Mesothelial cell of epicardium (in vitro differentiated cells): Measurements from ENCODE around the gene UNC5A. TPM values are rescaled to one million over a fixed set of nuclear protein-coding genes. Genes with fewer than 3 reads are reported as not detected.
A peak's percentile ranks its signal among the peaks of the same experiment; 100 is the strongest.

Experiments used
- DNase-seq, 2 experiments: peaks; one replicate each; pipeline ENCODE4 v3.0.0; 2021; ENCODE audit warnings: low spot score in 2 of 2; ENCODE audit not compliant: unreplicated experiment in 2 of 2
- H3K27ac Mint-ChIP-seq: 2 replicates; pipeline ENCODE4 v1.8.0; 2021; ENCODE audit warnings: mixed read lengths
- H3K27me3 Mint-ChIP-seq: 2 replicates; pipeline ENCODE4 v1.8.0; 2021; ENCODE audit warnings: low read depth, mixed read lengths
- H3K36me3 Mint-ChIP-seq: 2 replicates; pipeline ENCODE4 v1.8.0; 2021; ENCODE audit warnings: mixed read lengths
- H3K4me1 Mint-ChIP-seq: 2 replicates; pipeline ENCODE4 v1.8.0; 2021; ENCODE audit warnings: mixed read lengths
- H3K4me3 Mint-ChIP-seq: 2 replicates; pipeline ENCODE4 v1.8.0; 2021; ENCODE audit warnings: mild to moderate bottlenecking, moderate library complexity, mixed read lengths
- H3K9me3 Mint-ChIP-seq: 2 replicates; pipeline ENCODE4 v1.8.0; 2021; ENCODE audit warnings: mixed read lengths
- total RNA-seq: library from RNA; stranded (reverse); gene quantifications from 3 replicates; pipeline ENCODE4 v1.2.1, GENCODE V29; 2021
- TF ChIP-seq, protein P1 (sequence below): fragments of 200-600 bp; sonication (generic); IDR thresholded peaks from one replicate; pipeline ENCODE4 v1.5.0; 2021; ENCODE audit warnings: antibody characterized with exemption; ENCODE audit not compliant: unreplicated experiment

The UNC5A gene
- total RNA-seq, 1 donor from 2014 or later = not detected

DNA sequence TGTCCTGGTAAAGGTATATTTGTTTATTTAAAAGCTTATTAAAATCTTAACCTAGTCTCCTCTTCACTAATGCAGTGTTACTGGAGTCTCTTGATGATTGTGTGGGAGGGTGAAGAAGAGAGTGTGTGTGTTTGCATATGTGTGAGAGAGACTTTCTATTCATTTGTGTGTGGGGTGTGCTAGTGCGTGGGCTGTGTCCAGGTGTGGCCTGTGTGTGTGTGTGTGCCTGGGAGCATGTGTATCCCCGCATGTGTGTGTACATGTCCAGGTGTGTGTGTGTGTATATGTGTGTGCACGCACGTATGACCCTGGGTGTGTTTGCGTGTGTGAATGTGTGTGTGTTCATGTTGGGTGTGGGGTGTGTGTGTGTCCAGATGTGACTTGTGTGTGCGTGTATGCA lies 10.3 kb upstream of the UNC5A start:
- no peak overlapping the region for H3K27ac Mint-ChIP-seq
- no peaks in the 10 kb centered on the region for H3K36me3 Mint-ChIP-seq
- H3K27me3 Mint-ChIP-seq = peaks cover 54% of the 10 kb centered on the region
- no peak for DNase-seq
- TF ChIP-seq, protein P1, sequence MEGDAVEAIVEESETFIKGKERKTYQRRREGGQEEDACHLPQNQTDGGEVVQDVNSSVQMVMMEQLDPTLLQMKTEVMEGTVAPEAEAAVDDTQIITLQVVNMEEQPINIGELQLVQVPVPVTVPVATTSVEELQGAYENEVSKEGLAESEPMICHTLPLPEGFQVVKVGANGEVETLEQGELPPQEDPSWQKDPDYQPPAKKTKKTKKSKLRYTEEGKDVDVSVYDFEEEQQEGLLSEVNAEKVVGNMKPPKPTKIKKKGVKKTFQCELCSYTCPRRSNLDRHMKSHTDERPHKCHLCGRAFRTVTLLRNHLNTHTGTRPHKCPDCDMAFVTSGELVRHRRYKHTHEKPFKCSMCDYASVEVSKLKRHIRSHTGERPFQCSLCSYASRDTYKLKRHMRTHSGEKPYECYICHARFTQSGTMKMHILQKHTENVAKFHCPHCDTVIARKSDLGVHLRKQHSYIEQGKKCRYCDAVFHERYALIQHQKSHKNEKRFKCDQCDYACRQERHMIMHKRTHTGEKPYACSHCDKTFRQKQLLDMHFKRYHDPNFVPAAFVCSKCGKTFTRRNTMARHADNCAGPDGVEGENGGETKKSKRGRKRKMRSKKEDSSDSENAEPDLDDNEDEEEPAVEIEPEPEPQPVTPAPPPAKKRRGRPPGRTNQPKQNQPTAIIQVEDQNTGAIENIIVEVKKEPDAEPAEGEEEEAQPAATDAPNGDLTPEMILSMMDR = no peak
- no peak overlapping the region for H3K4me3 Mint-ChIP-seq
- no peaks in the 10 kb centered on the region for H3K9me3 Mint-ChIP-seq
- no peaks in the 10 kb centered on the region for H3K4me1 Mint-ChIP-seq

DNA sequence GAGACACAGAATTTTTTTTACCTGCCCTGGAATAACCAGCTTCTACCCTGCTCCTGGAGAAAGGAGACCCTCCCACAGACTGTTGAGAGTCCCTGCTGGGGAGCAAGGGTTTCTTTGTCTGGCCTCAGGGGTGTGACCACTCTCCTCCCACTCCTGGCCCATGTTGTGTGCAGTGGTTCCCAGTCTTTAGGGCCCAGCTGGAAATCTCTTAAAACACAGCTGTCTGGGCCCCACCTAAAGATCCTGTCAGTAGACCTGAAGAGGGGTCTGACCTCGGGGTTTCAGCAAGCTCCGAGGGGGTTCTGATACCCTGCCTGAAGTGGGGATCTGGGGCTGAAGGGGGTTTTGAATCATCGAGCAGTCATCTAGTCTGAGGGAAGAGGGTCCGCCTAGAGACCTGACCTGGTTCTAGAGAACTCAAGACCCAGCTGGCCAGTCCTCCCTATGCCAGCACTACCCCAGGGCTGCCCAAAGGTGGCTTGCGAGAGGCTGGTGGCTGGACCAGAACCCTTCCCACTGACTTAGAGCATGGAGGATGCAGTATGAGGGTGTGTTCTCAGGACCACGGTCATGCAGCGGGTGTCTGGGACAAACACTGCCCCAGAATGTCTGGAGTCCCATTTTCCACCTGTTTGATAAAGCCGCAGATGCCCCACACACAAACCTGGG lies 8.1 kb upstream of the UNC5A start:
- Mint-ChIP-seq H3K27me3 (peaks cover 52% of the 10 kb centered on the region), H3K4me3 (no peak overlapping the region), H3K36me3 (no peaks in the 10 kb centered on the region), H3K9me3 (no peaks in the 10 kb centered on the region), H3K4me1 (no peaks in the 10 kb centered on the region), H3K27ac (no peak overlapping the region)
- no peak for DNase-seq
- TF ChIP-seq, protein P1 = no peak

DNA sequence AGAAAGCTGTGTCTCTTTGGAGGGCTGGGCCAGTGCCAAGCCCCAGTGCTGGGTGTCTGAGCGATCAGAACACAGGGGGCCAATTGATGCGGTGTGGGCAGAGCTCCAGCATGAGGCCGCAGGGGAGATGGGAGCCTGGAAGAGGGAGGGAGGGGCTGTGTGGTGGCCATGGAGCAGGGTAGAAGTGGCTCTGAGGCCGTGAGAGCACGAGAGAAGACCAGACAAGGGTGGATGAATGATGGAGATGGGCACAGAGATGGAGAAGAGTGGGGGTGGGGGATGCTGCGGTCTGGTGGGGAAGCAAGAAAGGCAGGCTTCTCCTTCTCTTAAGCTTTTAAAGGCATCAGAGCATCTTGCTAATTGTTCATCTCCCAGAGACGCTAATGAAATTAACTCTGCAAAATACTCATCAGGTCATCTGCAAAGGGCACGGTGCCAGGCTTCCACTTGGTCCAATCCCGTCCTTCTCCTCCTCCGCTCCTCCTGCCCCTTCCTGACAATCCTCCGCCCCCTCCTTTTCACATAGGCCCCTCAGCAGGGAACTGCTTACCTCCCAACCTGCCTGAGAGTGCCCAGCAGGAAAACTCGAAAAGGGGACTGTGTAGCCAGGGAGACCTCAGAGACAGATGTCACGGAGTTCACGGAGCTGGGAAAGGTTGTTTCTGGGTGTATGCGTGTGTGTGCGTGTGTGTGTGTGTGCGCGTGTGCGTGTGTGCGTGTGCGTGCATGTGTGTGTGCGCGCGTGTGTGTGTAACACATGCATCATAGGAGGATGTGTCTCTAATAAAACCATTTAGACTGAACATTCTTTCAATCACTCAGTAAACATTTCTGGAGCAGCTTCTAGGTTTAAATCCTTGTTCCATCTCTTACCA lies 7.1 kb upstream of the UNC5A start:
- Mint-ChIP-seq H3K9me3 (no peaks in the 10 kb centered on the region), H3K27ac (no peak overlapping the region), H3K4me1 (no peaks in the 10 kb centered on the region), H3K27me3 (peaks cover 55% of the 10 kb centered on the region), H3K4me3 (no peak overlapping the region), H3K36me3 (no peaks in the 10 kb centered on the region)
- DNase-seq = no peak
- TF ChIP-seq, protein P1 = no peak

DNA sequence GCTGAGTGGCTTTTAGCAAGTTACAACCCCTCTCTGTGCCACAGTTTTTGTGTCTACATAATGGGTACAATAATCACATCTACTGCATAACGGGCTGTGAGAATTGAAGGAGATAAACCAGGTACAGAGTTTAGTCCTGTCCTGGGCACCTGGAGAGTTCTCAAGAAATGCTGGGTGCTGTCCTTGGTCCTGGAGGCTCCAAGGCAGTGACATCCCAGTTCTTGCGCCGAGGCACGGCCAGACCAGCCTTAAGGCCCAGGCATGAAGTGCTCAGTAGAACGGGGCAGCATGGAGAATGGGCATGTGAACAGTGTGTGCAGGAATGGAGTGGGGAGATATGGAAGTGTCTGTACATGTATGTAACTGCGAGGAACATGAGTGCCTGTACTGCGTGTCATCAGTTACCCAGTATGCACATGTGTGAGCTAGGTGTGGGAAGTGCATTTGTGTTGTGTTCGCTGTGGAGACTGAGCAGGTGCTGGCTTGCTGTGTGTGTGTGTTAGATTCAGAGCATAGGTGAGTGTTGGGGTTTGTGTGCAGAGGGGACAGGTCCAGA lies 6.3 kb upstream of the UNC5A start:
- no peak overlapping the region for H3K4me3 Mint-ChIP-seq
- H3K27me3 Mint-ChIP-seq = peaks cover 62% of the 10 kb centered on the region
- no peaks in the 10 kb centered on the region for H3K9me3 Mint-ChIP-seq
- TF ChIP-seq, protein P1 = no peak
- H3K4me1 Mint-ChIP-seq = peaks cover under 1% of the 10 kb centered on the region
- H3K27ac Mint-ChIP-seq = no peak overlapping the region
- no peaks in the 10 kb centered on the region for H3K36me3 Mint-ChIP-seq
- DNase-seq = peak in 1 of 2 experiments; percentile 67

DNA sequence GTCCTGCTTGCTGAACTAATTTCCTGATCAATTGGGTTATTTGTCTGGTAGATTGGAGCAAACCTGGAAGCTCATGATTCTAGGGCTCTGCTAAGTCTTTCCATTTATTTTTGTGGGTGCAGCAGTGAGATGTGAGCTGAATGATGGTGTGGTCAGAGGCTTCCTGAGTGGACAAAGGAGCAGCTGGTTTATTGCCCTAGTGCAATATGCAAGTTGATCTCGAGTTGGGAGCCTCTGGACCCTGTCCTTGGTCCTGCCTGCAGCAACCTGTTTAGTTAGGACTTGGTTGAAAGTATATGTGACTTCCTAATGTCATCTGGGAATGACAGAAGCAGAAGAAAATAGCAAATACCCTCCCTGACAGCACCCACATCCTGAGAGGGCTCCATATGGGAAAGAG lies 4.2 kb upstream of the UNC5A start:
- Mint-ChIP-seq H3K36me3 (no peaks in the 10 kb centered on the region), H3K9me3 (no peaks in the 10 kb centered on the region), H3K4me1 (peaks cover 9% of the 10 kb centered on the region), H3K4me3 (no peak overlapping the region), H3K27me3 (peaks cover 73% of the 10 kb centered on the region), H3K27ac (no peak overlapping the region)
- TF ChIP-seq, protein P1 = no peak
- no peak for DNase-seq
